ENCODE data around the gene NEU3. TPM values are rescaled to one million over a fixed set of nuclear protein-coding genes. Genes with fewer than 3 reads are reported as not detected.

NEU3 gene
- total and polyA plus RNA-seq, 3 experiments from 2014 or later, result 2.1 to 12.7 (median 12.7) TPM

GRCh38 chr11:75022759-75023396, 34.1 kb downstream of the NEU3 start:
- Mint-ChIP-seq H3K4me3 (no peak overlapping the region), H3K4me1 (no peaks in the 10 kb centered on the region), H3K9me3 (peaks cover 0 to 4% (median 2%) of the 10 kb centered on the region in 5 donors), H3K36me3 (peaks cover 3 to 5% (median 4%) of the 10 kb centered on the region in 3 donors), H3K27me3 (no peaks in the 10 kb centered on the region), H3K27ac (no peak overlapping the region)
- Histone ChIP-seq H3K9me3 (ENCODE audit: low read length) (no peaks in the 10 kb centered on the region), H3K4me3 (ENCODE audit: low read length) (no peak overlapping the region), H3K4me1 (ENCODE audit: insufficient read depth, low read length) (no peaks in the 10 kb centered on the region), H3K36me3 (ENCODE audit: insufficient read depth, low read length) (no peaks in the 10 kb centered on the region), H3K27me3 (ENCODE audit: insufficient read depth, low read length, poor library complexity, severe bottlenecking) (no peaks in the 10 kb centered on the region), H3K27ac (ENCODE audit: low read depth, low read length) (no peak overlapping the region)
- DNase-seq, result peak; percentile 50 to 76 (median 52)
- ChIA-PET CTCF (interaction anchor here (0.6 to 5.5 kb wide), 18 partner anchors 8 to 366 kb away, joined by 3 to 38 read pairs (median 4); no protein-coding TSS in a partner anchor), POLR2A (no interaction called here)

GRCh38 chr11:75023446-75024067, 34.8 kb downstream of the NEU3 start:
- ChIA-PET POLR2A (no interaction called here), CTCF (interaction anchor here (0.6 to 5.5 kb wide), 11 partner anchors 8 to 365 kb away, joined by 3 to 38 read pairs (median 5); no protein-coding TSS in a partner anchor)
- Mint-ChIP-seq H3K9me3 (peaks cover 0 to 4% (median 2%) of the 10 kb centered on the region in 5 donors), H3K27ac (no peak overlapping the region), H3K4me1 (no peaks in the 10 kb centered on the region), H3K27me3 (no peaks in the 10 kb centered on the region), H3K36me3 (peaks cover 3 to 4% (median 4%) of the 10 kb centered on the region in 3 donors), H3K4me3 (no peak overlapping the region)
- Histone ChIP-seq H3K36me3 (ENCODE audit: insufficient read depth, low read length) (no peaks in the 10 kb centered on the region), H3K4me1 (ENCODE audit: insufficient read depth, low read length) (no peaks in the 10 kb centered on the region), H3K9me3 (ENCODE audit: low read length) (no peaks in the 10 kb centered on the region), H3K27ac (ENCODE audit: low read depth, low read length) (no peak overlapping the region), H3K4me3 (ENCODE audit: low read length) (no peak overlapping the region), H3K27me3 (ENCODE audit: insufficient read depth, low read length, poor library complexity, severe bottlenecking) (no peaks in the 10 kb centered on the region)
- DNase-seq, result no peak

DNA sequence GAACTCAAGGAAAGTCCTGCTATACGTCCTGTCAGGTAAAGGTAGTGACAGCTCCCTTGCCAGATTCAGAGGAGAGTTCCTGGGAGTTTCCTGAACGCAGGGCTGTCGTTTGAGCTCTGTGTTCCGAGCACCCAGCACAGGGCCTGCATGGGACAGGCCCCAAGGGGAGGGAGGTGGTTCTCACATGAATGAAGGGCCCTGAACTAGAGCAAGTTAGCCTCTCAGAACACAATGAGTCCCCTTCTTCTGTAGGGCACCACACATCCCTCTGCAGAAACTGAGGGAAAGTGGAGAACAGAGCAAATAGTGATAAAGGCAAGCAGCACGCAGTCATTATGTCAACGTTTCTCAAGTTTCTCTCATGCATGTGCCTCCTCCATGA, 35.3 kb downstream of the NEU3 start:
- Histone ChIP-seq H3K9me3 (ENCODE audit: low read length) (no peaks in the 10 kb centered on the region), H3K4me1 (ENCODE audit: insufficient read depth, low read length) (no peaks in the 10 kb centered on the region), H3K27me3 (ENCODE audit: insufficient read depth, low read length, poor library complexity, severe bottlenecking) (no peaks in the 10 kb centered on the region), H3K4me3 (ENCODE audit: low read length) (no peak overlapping the region), H3K27ac (ENCODE audit: low read depth, low read length) (no peak overlapping the region), H3K36me3 (ENCODE audit: insufficient read depth, low read length) (no peaks in the 10 kb centered on the region)
- no peak for DNase-seq
- Mint-ChIP-seq H3K4me1 (no peaks in the 10 kb centered on the region), H3K36me3 (no peaks in the 10 kb centered on the region), H3K27ac (no peak overlapping the region), H3K4me3 (no peak overlapping the region), H3K9me3 (peaks cover 0 to 2% (median 0%) of the 10 kb centered on the region in 5 donors), H3K27me3 (no peaks in the 10 kb centered on the region)
- POLR2A ChIA-PET, result no interaction called here
- CTCF ChIA-PET, result interaction anchor here (1.4 to 5.5 kb wide), 3 partner anchors 181 to 247 kb away, joined by 5 to 38 read pairs (median 13); no protein-coding TSS in a partner anchor

DNA sequence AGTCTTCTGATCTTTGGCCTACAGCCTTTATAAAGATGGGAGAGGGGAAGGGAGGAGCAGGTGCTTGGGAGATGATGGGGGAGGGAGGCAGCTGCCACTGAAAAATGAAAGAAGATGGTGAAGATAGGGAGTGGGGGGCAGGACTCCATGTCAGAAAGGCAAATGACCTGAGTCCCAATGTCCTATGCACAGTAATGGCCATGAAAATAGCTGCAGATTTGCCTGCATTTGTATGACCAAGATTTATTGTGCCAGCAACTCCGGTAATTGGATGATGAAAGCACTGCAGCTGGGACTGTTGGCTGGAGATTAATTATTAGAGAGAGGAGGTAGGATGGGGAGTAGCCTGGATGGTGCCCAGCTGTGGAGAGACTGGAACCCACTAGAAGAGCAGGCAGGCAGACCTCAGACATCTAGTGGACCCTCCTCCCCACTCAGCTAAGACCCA, 36.1 kb downstream of the NEU3 start:
- H3K27ac Mint-ChIP-seq, result peak overlapping the region in 1 of 8 donors; percentile 19
- H3K36me3 Mint-ChIP-seq, result no peaks in the 10 kb centered on the region
- H3K9me3 Mint-ChIP-seq, result peaks cover 0 to 2% (median 0%) of the 10 kb centered on the region in 5 donors
- no peaks in the 10 kb centered on the region for H3K4me1 ChIP-seq (ENCODE audit: insufficient read depth, low read length)
- no peaks in the 10 kb centered on the region for H3K27me3 ChIP-seq (ENCODE audit: insufficient read depth, low read length, poor library complexity, severe bottlenecking)
- no peak overlapping the region for H3K4me3 ChIP-seq (ENCODE audit: low read length)
- ChIA-PET POLR2A (no interaction called here), CTCF (interaction anchor here (1.4 to 5.5 kb wide), 2 partner anchors 180 to 224 kb away, joined by 5 to 38 read pairs; no protein-coding TSS in a partner anchor)
- no peaks in the 10 kb centered on the region for H3K36me3 ChIP-seq (ENCODE audit: insufficient read depth, low read length)
- H3K4me3 Mint-ChIP-seq, result no peak overlapping the region
- H3K9me3 ChIP-seq (ENCODE audit: low read length), result no peaks in the 10 kb centered on the region
- H3K27ac ChIP-seq (ENCODE audit: low read depth, low read length), result no peak overlapping the region
- no peak for DNase-seq
- H3K4me1 Mint-ChIP-seq, result no peaks in the 10 kb centered on the region
- H3K27me3 Mint-ChIP-seq, result no peaks in the 10 kb centered on the region

DNA sequence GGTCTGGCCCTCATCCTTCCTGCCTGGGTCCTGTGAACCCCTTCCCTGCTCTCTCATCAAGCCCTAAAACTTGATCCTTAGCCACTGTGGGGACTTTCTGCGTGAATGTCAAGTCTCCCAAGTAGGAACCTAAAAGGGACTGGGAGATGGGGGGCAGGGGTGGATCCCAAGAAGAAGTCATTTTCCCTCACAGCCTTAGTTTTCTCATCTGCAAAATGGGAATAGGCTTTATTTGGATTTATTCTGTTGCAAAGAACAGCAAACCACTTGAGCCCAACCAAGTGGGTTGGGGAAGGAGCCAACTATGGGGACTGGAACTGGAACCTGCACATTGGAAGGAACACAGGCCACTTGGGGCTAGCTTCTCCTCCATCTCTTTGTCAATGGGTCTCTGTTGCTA, 36.8 kb downstream of the NEU3 start:
- Histone ChIP-seq H3K27ac (ENCODE audit: low read depth, low read length) (no peak overlapping the region), H3K27me3 (ENCODE audit: insufficient read depth, low read length, poor library complexity, severe bottlenecking) (no peaks in the 10 kb centered on the region), H3K4me1 (ENCODE audit: insufficient read depth, low read length) (no peaks in the 10 kb centered on the region), H3K4me3 (ENCODE audit: low read length) (no peak overlapping the region), H3K9me3 (ENCODE audit: low read length) (no peaks in the 10 kb centered on the region), H3K36me3 (ENCODE audit: insufficient read depth, low read length) (no peaks in the 10 kb centered on the region)
- Mint-ChIP-seq H3K36me3 (no peaks in the 10 kb centered on the region), H3K4me3 (no peak overlapping the region), H3K9me3 (no peaks in the 10 kb centered on the region), H3K27ac (no peak overlapping the region), H3K27me3 (peaks cover 0 to 1% of the 10 kb centered on the region in 2 donors), H3K4me1 (no peaks in the 10 kb centered on the region)
- no peak for DNase-seq
- ChIA-PET CTCF (interaction anchor here (5.5 kb wide), 1 partner anchor 223 kb away, joined by 38 read pairs; no protein-coding TSS in a partner anchor), POLR2A (no interaction called here)

- Mint-ChIP-seq H3K36me3 (no peaks in the 10 kb centered on the region), H3K9me3 (no peaks in the 10 kb centered on the region), H3K27ac (peak overlapping the region in 1 of 8 donors; percentile 17), H3K27me3 (peaks cover 0 to 1% of the 10 kb centered on the region in 2 donors), H3K4me1 (no peaks in the 10 kb centered on the region), H3K4me3 (no peak overlapping the region)
- H3K4me1 ChIP-seq (ENCODE audit: insufficient read depth, low read length), result no peaks in the 10 kb centered on the region
- H3K27me3 ChIP-seq (ENCODE audit: insufficient read depth, low read length, poor library complexity, severe bottlenecking), result no peaks in the 10 kb centered on the region
- H3K4me3 ChIP-seq (ENCODE audit: low read length), result no peak overlapping the region
- no peaks in the 10 kb centered on the region for H3K9me3 ChIP-seq (ENCODE audit: low read length)
- ChIA-PET CTCF (no interaction called here), POLR2A (no interaction called here)
- no peaks in the 10 kb centered on the region for H3K36me3 ChIP-seq (ENCODE audit: insufficient read depth, low read length)
- no peak for DNase-seq
- no peak overlapping the region for H3K27ac ChIP-seq (ENCODE audit: low read depth, low read length)
These were observed 39.6 kb downstream of the NEU3 start for GRCh38 chr11:75028321-75028720.

- no peak for DNase-seq
- Mint-ChIP-seq H3K4me3 (no peak overlapping the region), H3K27me3 (peaks cover 0 to 1% of the 10 kb centered on the region in 2 donors), H3K9me3 (no peaks in the 10 kb centered on the region), H3K27ac (no peak overlapping the region), H3K36me3 (no peaks in the 10 kb centered on the region), H3K4me1 (no peaks in the 10 kb centered on the region)
- H3K4me1 ChIP-seq (ENCODE audit: insufficient read depth, low read length), result no peaks in the 10 kb centered on the region
- no peak overlapping the region for H3K27ac ChIP-seq (ENCODE audit: low read depth, low read length)
- ChIA-PET CTCF (interaction anchor here (0.6 kb wide), 1 partner anchor 99 kb away, joined by 3 read pairs; no protein-coding TSS in a partner anchor), POLR2A (no interaction called here)
- no peak overlapping the region for H3K4me3 ChIP-seq (ENCODE audit: low read length)
- no peaks in the 10 kb centered on the region for H3K27me3 ChIP-seq (ENCODE audit: insufficient read depth, low read length, poor library complexity, severe bottlenecking)
- no peaks in the 10 kb centered on the region for H3K9me3 ChIP-seq (ENCODE audit: low read length)
- no peaks in the 10 kb centered on the region for H3K36me3 ChIP-seq (ENCODE audit: insufficient read depth, low read length)
These were observed 40.0 kb downstream of the NEU3 start for GRCh38 chr11:75028724-75029123.

Measured in CD8-positive, alpha-beta memory T cell (primary cell).